Progenitor cell of endocrine pancreas (in vitro differentiated cells): ENCODE measurements around the gene MXD4. TPM values are rescaled to one million over a fixed set of nuclear protein-coding genes. Genes with fewer than 3 reads are reported as not detected.

Experiments used
- DNase-seq: peaks from one replicate; pipeline ENCODE4 v3.0.0; 2021; ENCODE audit warnings: low spot score; ENCODE audit not compliant: unreplicated experiment
- H3K27ac Mint-ChIP-seq: 2 replicates; pipeline ENCODE4 v1.8.0; 2021; ENCODE audit warnings: mild to moderate bottlenecking, moderate library complexity, mixed read lengths
- H3K27me3 Mint-ChIP-seq: 2 replicates; pipeline ENCODE4 v1.8.0; 2021; ENCODE audit warnings: mixed read lengths
- H3K36me3 Mint-ChIP-seq: 2 replicates; pipeline ENCODE4 v1.8.0; 2022; ENCODE audit warnings: mixed read lengths; ENCODE audit not compliant: insufficient read depth
- H3K4me1 Mint-ChIP-seq: 2 replicates; pipeline ENCODE4 v1.8.0; 2021; ENCODE audit warnings: low read depth, mixed read lengths
- H3K4me3 Mint-ChIP-seq: 2 replicates; pipeline ENCODE4 v1.8.0; 2021; ENCODE audit warnings: low read depth, mild to moderate bottlenecking, moderate library complexity, mixed read lengths
- H3K9me3 Mint-ChIP-seq: 2 replicates; pipeline ENCODE4 v1.8.0; 2021; ENCODE audit warnings: low read depth, mixed read lengths
- CTCF ChIP-seq: fragments of 200-600 bp; sonication (generic); IDR thresholded peaks from one replicate; pipeline ENCODE4 v1.5.0; 2021; ENCODE audit warnings: antibody characterized with exemption, mild to moderate bottlenecking; ENCODE audit not compliant: unreplicated experiment
- total RNA-seq: library from RNA; stranded (reverse); gene quantifications from 2 replicates; pipeline ENCODE4 v1.2.1, GENCODE V29; 2021

Gene MXD4
- total RNA-seq, 1 donor from 2014 or later, result 121 TPM

- no peak for TF ChIP-seq CTCF
- DNase-seq, result no peak
- peaks cover 4% of the 10 kb centered on the region for H3K36me3 Mint-ChIP-seq
- H3K4me3 Mint-ChIP-seq, result no peak overlapping the region
- peaks cover 6% of the 10 kb centered on the region for H3K9me3 Mint-ChIP-seq
- peaks cover 15% of the 10 kb centered on the region for H3K27me3 Mint-ChIP-seq
- no peak overlapping the region for H3K27ac Mint-ChIP-seq
- peaks cover 4% of the 10 kb centered on the region for H3K4me1 Mint-ChIP-seq
These were observed 38.7 kb upstream of the MXD4 start for GRCh38 chr4:2300431-2301224.

GRCh38 chr4:2299794-2300193, 37.9 kb upstream of the MXD4 start:
- DNase-seq, result no peak
- H3K4me1 Mint-ChIP-seq, result peaks cover 4% of the 10 kb centered on the region

GRCh38 chr4:2298532-2298991, 36.7 kb upstream of the MXD4 start:
- Mint-ChIP-seq H3K27ac (no peak overlapping the region), H3K27me3 (peaks cover 15% of the 10 kb centered on the region), H3K4me3 (no peak overlapping the region), H3K36me3 (peaks cover 6% of the 10 kb centered on the region), H3K4me1 (peaks cover 4% of the 10 kb centered on the region), H3K9me3 (peaks cover 12% of the 10 kb centered on the region)
- no peak for DNase-seq
- TF ChIP-seq CTCF, result no peak

More at GRCh38 chr4:2299794-2300193, 37.9 kb upstream of the MXD4 start:
- H3K4me3 Mint-ChIP-seq, result no peak overlapping the region
- TF ChIP-seq CTCF, result no peak
- H3K27ac Mint-ChIP-seq, result no peak overlapping the region
- H3K27me3 Mint-ChIP-seq, result peaks cover 15% of the 10 kb centered on the region
- H3K36me3 Mint-ChIP-seq, result peaks cover 4% of the 10 kb centered on the region
- H3K9me3 Mint-ChIP-seq, result peaks cover 6% of the 10 kb centered on the region

GRCh38 chr4:2297606-2298531, 36.0 kb upstream of the MXD4 start:
- DNase-seq, result no peak
- Mint-ChIP-seq H3K36me3 (peaks cover 6% of the 10 kb centered on the region), H3K4me1 (peaks cover 4% of the 10 kb centered on the region), H3K27ac (peak overlapping the region; percentile 56), H3K9me3 (peaks cover 12% of the 10 kb centered on the region), H3K4me3 (no peak overlapping the region), H3K27me3 (peaks cover 15% of the 10 kb centered on the region)
- TF ChIP-seq CTCF, result no peak
